Astrocyte (in vitro differentiated cells and primary cell): ENCODE data around the gene CFAP70.

Source experiments
- EZH2 ChIP-seq: IDR thresholded peaks from 2 replicates; pipeline ENCODE4 v1.6.1; 2012; ENCODE audit warnings: mild to moderate bottlenecking, low read length, inconsistent platforms; ENCODE audit not compliant: insufficient read depth
- TF ChIP-seq, protein P1 (sequence below): IDR thresholded peaks from 2 replicates; pipeline ENCODE4 v1.5.1; 2011; ENCODE audit warnings: low read depth, mild to moderate bottlenecking, inconsistent platforms, low read length, moderate library complexity; ENCODE audit not compliant: insufficient read depth

DNA sequence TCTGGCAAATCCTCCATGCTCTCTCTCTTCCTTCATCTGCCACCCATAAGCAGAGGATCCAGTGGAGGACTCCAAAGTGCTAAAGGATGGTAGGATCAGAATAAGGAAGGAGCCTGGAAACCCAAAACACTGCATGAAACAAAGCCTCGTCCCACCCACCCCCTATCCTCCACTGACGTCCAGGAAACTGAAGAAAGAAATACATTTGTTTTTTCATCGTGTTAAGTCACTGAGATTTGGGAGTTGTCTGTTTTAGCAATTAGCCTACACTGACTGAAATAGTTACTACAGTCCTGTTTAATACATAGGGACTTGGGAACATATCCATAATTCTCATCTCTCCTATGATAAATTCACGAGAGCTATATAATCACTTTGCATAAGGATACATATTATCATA is 40.4 kb upstream of the CFAP70 start:
- TF ChIP-seq, protein P1, sequence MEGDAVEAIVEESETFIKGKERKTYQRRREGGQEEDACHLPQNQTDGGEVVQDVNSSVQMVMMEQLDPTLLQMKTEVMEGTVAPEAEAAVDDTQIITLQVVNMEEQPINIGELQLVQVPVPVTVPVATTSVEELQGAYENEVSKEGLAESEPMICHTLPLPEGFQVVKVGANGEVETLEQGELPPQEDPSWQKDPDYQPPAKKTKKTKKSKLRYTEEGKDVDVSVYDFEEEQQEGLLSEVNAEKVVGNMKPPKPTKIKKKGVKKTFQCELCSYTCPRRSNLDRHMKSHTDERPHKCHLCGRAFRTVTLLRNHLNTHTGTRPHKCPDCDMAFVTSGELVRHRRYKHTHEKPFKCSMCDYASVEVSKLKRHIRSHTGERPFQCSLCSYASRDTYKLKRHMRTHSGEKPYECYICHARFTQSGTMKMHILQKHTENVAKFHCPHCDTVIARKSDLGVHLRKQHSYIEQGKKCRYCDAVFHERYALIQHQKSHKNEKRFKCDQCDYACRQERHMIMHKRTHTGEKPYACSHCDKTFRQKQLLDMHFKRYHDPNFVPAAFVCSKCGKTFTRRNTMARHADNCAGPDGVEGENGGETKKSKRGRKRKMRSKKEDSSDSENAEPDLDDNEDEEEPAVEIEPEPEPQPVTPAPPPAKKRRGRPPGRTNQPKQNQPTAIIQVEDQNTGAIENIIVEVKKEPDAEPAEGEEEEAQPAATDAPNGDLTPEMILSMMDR, result no peak
- no peak for TF ChIP-seq EZH2
